ENCODE measurements around the gene ASTN2.

GRCh38 chr9:117060963-117061362 lies 353.9 kb downstream of the ASTN2 start:
- TF ChIP-seq CTCF (IDR thresholded peaks at IDR 0.05) (no peak), POLR2A (IDR thresholded peaks at IDR 0.05) (no peak)

Data from right lobe of liver (tissue), 4 donors.